NB4 (cell line): ENCODE data around the gene RARB.

Experiments
- CTCF ChIP-seq: IDR thresholded peaks from one replicate; pipeline ENCODE4 v1.5.1; 2012; ENCODE audit warnings: low read depth, low read length
- POLR2A ChIP-seq: IDR thresholded peaks from 2 replicates; pipeline ENCODE4 v1.6.1; 2011; ENCODE audit warnings: mild to moderate bottlenecking; ENCODE audit not compliant: insufficient read length; ENCODE audit errors: extremely low read depth

DNA sequence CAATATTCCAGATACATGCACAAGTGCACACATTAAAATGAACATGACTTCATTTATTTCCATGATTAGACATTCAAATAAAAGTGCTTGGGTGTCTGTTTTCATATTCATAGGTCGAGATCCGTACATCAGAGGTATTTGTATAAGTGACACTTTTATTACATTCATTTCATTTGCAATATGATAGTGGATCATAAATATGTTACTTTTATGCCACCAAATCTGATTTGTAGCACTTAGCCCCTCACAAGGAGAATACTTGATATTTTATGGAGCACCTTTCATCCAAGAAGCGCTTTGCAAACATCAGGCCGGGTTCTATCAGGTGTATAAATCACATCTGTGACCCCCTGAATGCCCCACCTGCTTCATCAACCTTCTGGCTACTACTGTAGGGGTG lies 136.0 kb downstream of the RARB start:
- TF ChIP-seq CTCF (no peak), POLR2A (no peak)
